Heart left ventricle (tissue), 16 donors: ENCODE data around the gene MICALL1. TPM values are rescaled to one million over a fixed set of nuclear protein-coding genes. Genes with fewer than 3 reads are reported as not detected.

Experiments used
- ATAC-seq, 4 donors: fragments of 200-7000 bp; cut with Tn5 transposase; one replicate each; pipeline ENCODE4 v1.9.1; 2020 to 2022; ENCODE audit warnings: moderate library complexity in 4 of 4, mild to moderate bottlenecking in 3 of 4, moderate number of reproducible peaks in 1 of 4
- DNase-seq, 5 donors: peaks; one replicate each; pipeline ENCODE4 v3.0.0-alpha.2; 2020
- H3K27ac ChIP-seq, 12 donors: fragments of 200-600 bp; sonication (generic) in 4 of 12; one replicate each; pipeline versions ENCODE4 v1.5.0 to v1.8.0; 2016 to 2022; ENCODE audit warnings: mild to moderate bottlenecking in 2 of 12
- H3K27me3 ChIP-seq, 9 donors: fragments of 200-600 bp; sonication (generic) in 2 of 9; one replicate each; pipeline versions ENCODE4 v1.5.1 to v1.8.0; 2016 to 2022; ENCODE audit warnings: mild to moderate bottlenecking in 3 of 9
- H3K36me3 ChIP-seq, 9 donors: fragments of 200-600 bp; sonication (generic) in 2 of 9; one replicate each; pipeline versions ENCODE4 v1.5.0 to v1.8.0; 2018 to 2022; ENCODE audit warnings: mild to moderate bottlenecking in 2 of 9
- H3K4me1 ChIP-seq, 12 donors: fragments of 200-600 bp; sonication (generic) in 4 of 12; one replicate each; pipeline versions ENCODE4 v1.5.0 to v1.8.0; 2016 to 2022; ENCODE audit warnings: mild to moderate bottlenecking in 3 of 12
- H3K4me3 ChIP-seq, 12 donors: fragments of 200-600 bp; sonication (generic) in 4 of 12; one replicate each; pipeline versions ENCODE4 v1.5.0 to v1.8.0; 2017 to 2022; ENCODE audit warnings: mild to moderate bottlenecking in 9 of 12, moderate library complexity in 4 of 12
- H3K9me3 ChIP-seq, 12 donors: fragments of 200-600 bp; sonication (generic) in 4 of 12; one replicate each; pipeline versions ENCODE4 v1.5.0 to v1.8.0; 2016 to 2022; ENCODE audit warnings: mild to moderate bottlenecking in 1 of 12
- CTCF ChIP-seq, 12 donors: fragments of 200-600 bp; sonication (generic) in 4 of 12; IDR thresholded peaks; one replicate each; pipeline versions ENCODE4 v1.5.0 to v1.8.0; 2018 to 2022; ENCODE audit warnings: antibody characterized with exemption in 12 of 12, mild to moderate bottlenecking in 5 of 12
- POLR2A ChIP-seq, 2 donors: fragments of 450-650 bp; IDR thresholded peaks; one replicate each; pipeline ENCODE4 v1.6.1; 2017; ENCODE audit warnings: antibody characterized with exemption in 2 of 2, mild to moderate bottlenecking in 2 of 2, moderate library complexity in 2 of 2
- WGBS, 4 donors: extraction: QIAGEN DNeasy Blood & Tissue Kit in 2 of 4; methylation state at CpG; one replicate each; pipeline versions ENCODE4 v1.1.5 to v1.1.7; 2013 to 2018; 5-methylcytosine and 5-hydroxymethylcytosine counted together
- intact Hi-C, 10 donors: fragments of 100-400 bp; cut with DNase I; formaldehyde crosslinking; loops; one replicate each; pipeline versions ENCODE4 v1.11.1 to v1.14.2; 2022
- polyA plus RNA-seq, 2 donors: library from polyadenylated mRNA; stranded (reverse); fragments of 200-250 nt; gene quantifications; one replicate each; pipeline ENCODE4 v1.2.3, GENCODE V29; 2013
- total RNA-seq, 9 donors: library from RNA; depleted of rRNA in 2 of 9; stranded (reverse); fragments of >200 nt in 2 of 9; fragmentation: NEBNext Ultra II Directional in 3 of 9; extraction: Animal tissue kit (Norgen Biotek cat#: 25700) in 3 of 9; gene quantifications; one replicate each; pipeline versions ENCODE4 v1.1.0 to v1.2.4, GENCODE V29; 2016 to 2023
- donor health status: ischemic (EF 13 %, LVEDD 7.1; RV severe dilation, severe dysfunction).
- donor health status: healthy with polysubstance abuse.
- donor health status: DM: no; HTN: yes; CAD: no.
- donor health status: DM: no; HTN: no; CAD: no.
- donor health status: ischemic (EF 25% LVEDD 6.9; RV normal size, moderate dysfunction).
- donor health status: ischemic (EF 25% LVEDD 5.7; RV mildly dilated, moderate dysfunction).
- donor health status: healthy.
- donor health status: DM: yes; HTN: yes; CAD: no.
- donor health status: ischemic (EF 35%, LVEDD 5.7; RV mildly dilated, moderate dysfunction).
- donor health status: nonischemic (EF 11% LVEDD 7.7; RV severe dilation, severe dysfunction).
- donor health status: DM: yes; HTN: yes; CAD: no.
- donor health status: PGD.
- donor health status: ischemic (EF 29% LVEDD 5.4; RV normal size, mild dysfunction).
- donor health status: nonischemic (EF 23%, LVEDD 6.1; RV moderate dilation, normal function).

The MICALL1 gene
- total and polyA plus RNA-seq, 11 donors: 10.6 to 40.7 (median 17.8) TPM

- no peaks in the 10 kb centered on the region for H3K27me3 ChIP-seq
- no peaks in the 10 kb centered on the region for H3K9me3 ChIP-seq
- ATAC-seq (no peak), DNase-seq (no peak)
- intact Hi-C loops: loop anchor here in 1 of 10 donors (2.0 kb wide), 1 partner anchor 49 kb away; no protein-coding TSS in a partner anchor
- 81 to 90% (median 85%) methylated on average over 6 of the region's 6 CpGs for WGBS, 4 donors
- peaks cover 0 to 100% (median 96%) of the 10 kb centered on the region in 9 donors for H3K36me3 ChIP-seq
- H3K4me1 ChIP-seq: peaks cover 3 to 33% (median 9%) of the 10 kb centered on the region in 12 donors
- no peak overlapping the region for H3K27ac ChIP-seq
- TF ChIP-seq CTCF (IDR thresholded peaks at IDR 0.05) (no peak), POLR2A (IDR thresholded peaks at IDR 0.05) (no peak)
- no peak overlapping the region for H3K4me3 ChIP-seq
These were observed 40.6 kb upstream of the MICALL1 start for GRCh38 chr22:37865510-37865909.

GRCh38 chr22:37870273-37870672 is 35.8 kb upstream of the MICALL1 start:
- ATAC-seq: no peak
- H3K27me3 ChIP-seq: no peaks in the 10 kb centered on the region
- H3K36me3 ChIP-seq: peaks cover 2 to 100% (median 96%) of the 10 kb centered on the region in 9 donors
- no peaks in the 10 kb centered on the region for H3K4me1 ChIP-seq
- H3K27ac ChIP-seq: no peak overlapping the region
- H3K4me3 ChIP-seq: no peak overlapping the region
- intact Hi-C loops: loop anchor here in 1 of 10 donors (10.0 kb wide), 1 partner anchor 95 kb away; no protein-coding TSS in a partner anchor
- TF ChIP-seq CTCF (IDR thresholded peaks at IDR 0.05) (no peak), POLR2A (IDR thresholded peaks at IDR 0.05) (no peak)
- 77 to 86% (median 82%) methylated on average over 7 of the region's 7 CpGs for WGBS, 4 donors
- no peaks in the 10 kb centered on the region for H3K9me3 ChIP-seq
- DNase-seq: no peak

DNA sequence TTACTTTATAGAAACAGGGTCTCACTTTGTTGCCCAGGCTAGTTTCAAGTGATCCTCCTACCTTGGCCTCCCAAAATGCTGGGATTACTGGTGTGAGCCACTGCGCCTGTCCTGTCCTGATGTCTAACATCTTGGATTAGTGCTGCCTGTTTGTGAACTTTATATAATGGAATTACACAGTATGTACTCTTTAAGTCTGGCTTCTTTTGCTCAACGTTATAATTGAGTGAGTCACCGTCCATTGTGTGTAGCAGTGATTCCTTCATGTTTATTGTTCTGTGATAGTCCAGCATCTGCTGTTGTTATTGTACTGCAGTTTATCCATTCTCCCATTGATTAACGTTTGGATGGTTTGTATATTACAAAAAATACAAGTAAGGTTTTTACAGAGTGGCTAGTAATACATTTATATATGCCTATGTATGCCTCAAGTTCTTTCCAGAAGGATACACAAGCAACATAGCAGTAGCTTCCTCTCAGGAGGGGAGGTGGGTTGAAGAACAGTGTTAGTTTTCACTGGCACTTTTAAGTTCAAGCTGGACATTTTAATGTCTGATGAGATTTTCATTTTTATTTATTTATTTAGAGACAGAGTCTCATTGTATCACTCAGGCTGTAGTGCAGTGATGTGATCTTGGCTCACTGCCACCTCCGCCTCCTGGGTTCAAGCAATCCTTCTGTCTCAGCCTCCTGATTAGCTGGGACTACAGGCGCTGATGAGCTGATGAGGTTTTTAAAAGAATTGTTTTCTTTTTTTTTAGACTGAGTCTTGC is 25.2 kb upstream of the MICALL1 start:
- 69 to 82% (median 78%) methylated on average over 6 of the region's 6 CpGs for WGBS, 4 donors
- Histone ChIP-seq H3K9me3 (no peaks in the 10 kb centered on the region), H3K27me3 (no peaks in the 10 kb centered on the region), H3K4me3 (no peak overlapping the region), H3K4me1 (peaks cover 0 to 4% (median 0%) of the 10 kb centered on the region in 12 donors), H3K27ac (peak overlapping the region in 1 of 12 donors; percentile 46), H3K36me3 (peaks cover 0 to 95% (median 79%) of the 10 kb centered on the region in 9 donors)
- intact Hi-C loops: loop anchor here in 2 of 10 donors (10.0 kb wide), 1 partner anchor 84 kb away; no protein-coding TSS in a partner anchor
- no peak for TF ChIP-seq CTCF (IDR thresholded peaks at IDR 0.05)
- no peak for TF ChIP-seq POLR2A (IDR thresholded peaks at IDR 0.05)
- no peak for ATAC-seq
- DNase-seq: no peak

DNA sequence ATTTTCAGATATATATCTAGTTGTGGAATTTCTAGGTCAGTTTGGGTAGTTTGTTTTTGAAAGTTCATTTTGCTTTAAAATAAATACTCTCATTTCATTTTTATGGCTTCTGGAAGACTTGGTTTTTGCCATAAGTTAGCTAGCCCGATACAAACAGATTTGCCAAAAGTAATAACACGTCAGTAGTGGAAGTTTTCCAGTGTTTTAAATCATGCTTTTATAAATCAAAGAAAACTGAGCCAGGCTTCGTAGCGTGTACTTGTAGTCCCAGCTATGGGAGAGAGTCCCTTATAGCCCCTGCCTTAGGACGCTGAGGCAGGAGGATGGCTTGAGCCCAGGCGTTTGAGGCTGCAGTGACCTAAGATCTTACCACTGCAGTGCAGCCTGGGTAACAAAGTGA is 21.7 kb upstream of the MICALL1 start:
- DNase-seq: no peak
- Histone ChIP-seq H3K27me3 (no peaks in the 10 kb centered on the region), H3K4me3 (no peak overlapping the region), H3K9me3 (no peaks in the 10 kb centered on the region), H3K36me3 (peaks cover 0 to 95% (median 77%) of the 10 kb centered on the region in 9 donors), H3K27ac (peak overlapping the region in 1 of 12 donors; percentile 83), H3K4me1 (peaks cover 0 to 13% (median 0%) of the 10 kb centered on the region in 12 donors)
- no peak for TF ChIP-seq CTCF (IDR thresholded peaks at IDR 0.05)
- TF ChIP-seq POLR2A (IDR thresholded peaks at IDR 0.05): no peak
- no peak for ATAC-seq
- intact Hi-C loops: loop anchor here in 2 of 10 donors (10.0 kb wide), 1 partner anchor 80 kb away; no protein-coding TSS in a partner anchor
- WGBS, 4 donors: 76 to 91% (median 84%) methylated on average over 6 of the region's 6 CpGs
